ENCODE results near the gene PDE1C. TPM values are rescaled to one million over a fixed set of nuclear protein-coding genes. Genes with fewer than 3 reads are reported as not detected.

The PDE1C gene
- total and polyA plus RNA-seq, 8 donors, result 2.9 to 54.2 (median 5.9) TPM

DNA sequence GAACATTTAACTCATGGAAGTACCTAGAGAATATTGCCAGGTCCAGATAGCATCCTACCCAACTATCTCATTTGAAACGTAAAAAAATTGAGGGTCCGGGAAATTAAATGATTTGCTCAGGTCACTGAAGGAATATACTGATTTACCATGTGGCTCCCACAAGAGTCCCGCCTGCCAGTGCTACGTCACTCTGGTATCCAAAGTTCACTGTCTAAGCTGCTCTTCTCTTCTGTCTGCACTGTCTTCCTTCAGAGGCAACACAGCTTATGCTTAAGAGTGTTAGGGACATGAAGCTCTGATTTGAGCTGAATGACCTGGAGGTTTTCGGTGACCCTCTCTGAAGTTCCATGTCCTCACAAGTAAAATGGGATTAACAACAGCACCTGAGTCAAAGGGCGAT lies 114.6 kb downstream of the PDE1C start:
- Histone ChIP-seq H3K9me3 (no peaks in the 10 kb centered on the region), H3K4me3 (no peak overlapping the region), H3K27ac (no peak overlapping the region), H3K36me3 (no peaks in the 10 kb centered on the region), H3K27me3 (no peaks in the 10 kb centered on the region), H3K4me1 (peaks cover 0 to 8% (median 0%) of the 10 kb centered on the region in 4 donors)
- WGBS, 5 donors, result 94 to 96% (median 95%) methylated on average over 6 of the region's 6 CpGs
- no peak for DNase-seq
- intact Hi-C loops (cut with DNase I; ENCODE audit: low total_unique reads), result no loop called here
- TF ChIP-seq POLR2A (IDR thresholded peaks at IDR 0.05) (no peak), POLR2AphosphoS5 (IDR thresholded peaks at IDR 0.05) (no peak), EP300 (IDR thresholded peaks at IDR 0.05) (no peak), CTCF (IDR thresholded peaks at IDR 0.05) (no peak)

DNA sequence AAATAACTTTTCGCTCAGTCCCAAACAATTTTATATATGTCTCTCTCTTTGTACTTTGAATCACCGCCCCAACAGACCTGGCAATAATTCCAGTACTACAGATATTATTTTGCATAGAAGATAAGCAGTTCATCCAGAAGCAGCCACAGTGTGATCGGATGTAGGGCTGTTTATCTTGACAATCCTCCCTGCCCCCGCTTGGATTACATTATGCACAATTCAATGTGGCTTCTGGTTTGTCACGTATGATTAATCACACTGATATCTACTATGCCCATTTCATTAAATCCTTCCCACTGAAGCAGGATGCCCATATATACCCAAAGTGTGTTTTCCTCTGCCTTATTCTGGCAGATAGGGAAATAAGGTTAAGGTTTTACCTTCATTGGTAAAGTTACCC lies 115.2 kb downstream of the PDE1C start:
- no peak for TF ChIP-seq POLR2A (IDR thresholded peaks at IDR 0.05)
- no peak for TF ChIP-seq CTCF (IDR thresholded peaks at IDR 0.05)
- TF ChIP-seq EP300 (IDR thresholded peaks at IDR 0.05), result no peak
- TF ChIP-seq POLR2AphosphoS5 (IDR thresholded peaks at IDR 0.05), result no peak

GRCh38 chr7:31954500-31954899 lies 115.7 kb downstream of the PDE1C start:
- Histone ChIP-seq H3K9me3 (no peaks in the 10 kb centered on the region), H3K4me1 (peaks cover 0 to 8% (median 0%) of the 10 kb centered on the region in 4 donors), H3K27me3 (no peaks in the 10 kb centered on the region), H3K36me3 (no peaks in the 10 kb centered on the region), H3K4me3 (no peak overlapping the region), H3K27ac (no peak overlapping the region)
- intact Hi-C loops (cut with DNase I; ENCODE audit: low total_unique reads), result no loop called here
- no peak for TF ChIP-seq EP300 (IDR thresholded peaks at IDR 0.05)
- TF ChIP-seq CTCF (IDR thresholded peaks at IDR 0.05), result no peak
- 84 to 96% (median 89%) methylated on average over 2 of the region's 2 CpGs for WGBS, 5 donors
- no peak for DNase-seq

More for the DNA sequence above, 115.2 kb downstream of the PDE1C start:
- DNase-seq, result no peak
- Histone ChIP-seq H3K27me3 (no peaks in the 10 kb centered on the region), H3K4me1 (peaks cover 0 to 8% (median 0%) of the 10 kb centered on the region in 4 donors), H3K9me3 (no peaks in the 10 kb centered on the region), H3K4me3 (no peak overlapping the region), H3K36me3 (no peaks in the 10 kb centered on the region), H3K27ac (no peak overlapping the region)
- intact Hi-C loops (cut with DNase I; ENCODE audit: low total_unique reads), result no loop called here
- WGBS, 5 donors, result 83 to 89% (median 88%) methylated on average over 5 of the region's 5 CpGs

- no peak for TF ChIP-seq POLR2A (IDR thresholded peaks at IDR 0.05)
- no peak for TF ChIP-seq EP300 (IDR thresholded peaks at IDR 0.05)
- no peak for TF ChIP-seq CTCF (IDR thresholded peaks at IDR 0.05)
- TF ChIP-seq POLR2AphosphoS5 (IDR thresholded peaks at IDR 0.05), result no peak
- no peak overlapping the region for H3K4me3 ChIP-seq
- H3K9me3 ChIP-seq, result no peaks in the 10 kb centered on the region
- WGBS, 5 donors, result 81 to 94% (median 87%) methylated on average over 2 of the region's 2 CpGs
- H3K36me3 ChIP-seq, result no peaks in the 10 kb centered on the region
- intact Hi-C loops (cut with DNase I; ENCODE audit: low total_unique reads), result no loop called here
- no peak for DNase-seq
- peaks cover 2 to 15% (median 6%) of the 10 kb centered on the region in 4 donors for H3K4me1 ChIP-seq
- no peaks in the 10 kb centered on the region for H3K27me3 ChIP-seq
- no peak overlapping the region for H3K27ac ChIP-seq
Measured at GRCh38 chr7:31953432-31953831, 116.8 kb downstream of the PDE1C start.

All from stomach (tissue), 9 donors.